GM18858 (cell line): ENCODE results near the gene INF2.
"Not testable (repeated sequence)": the region's sequence is repeated elsewhere in the genome, so short reads cannot be mapped to it uniquely, and the experiment has no call there.

ENCODE experiments used
- ATAC-seq: cut with Tn5 transposase; IDR thresholded peaks from one replicate; pipeline ENCODE4 v1.9.1; 2021; ENCODE audit not compliant: unreplicated experiment

Gene INF2

GRCh38 chr14:104749111-104749649 is 59.8 kb downstream of the INF2 start:
- no peak for ATAC-seq

- ATAC-seq = no peak
Observed at GRCh38 chr14:104750056-104750752, 60.8 kb downstream of the INF2 start.

GRCh38 chr14:104750753-104751057 is 61.3 kb downstream of the INF2 start:
- ATAC-seq = not testable (repeated sequence)

GRCh38 chr14:104751539-104752422 is 62.4 kb downstream of the INF2 start:
- ATAC-seq = no peak

- peak; percentile 54 for ATAC-seq
Observed at GRCh38 chr14:104752423-104752734, 63.0 kb downstream of the INF2 start.

- peak; percentile 88 for ATAC-seq
Observed at GRCh38 chr14:104752735-104753527, 63.5 kb downstream of the INF2 start, which contains the start of gene SIVA1. Gene SIVA1, plus strand, starts transcription at chr14:104753147. Its CDS starts 55 bp downstream, at chr14:104753202.

GRCh38 chr14:104753528-104754212 is 64.3 kb downstream of the INF2 start:
- no peak for ATAC-seq

GRCh38 chr14:104754213-104754851 is 64.9 kb downstream of the INF2 start:
- no peak for ATAC-seq

- ATAC-seq = no peak
Observed at GRCh38 chr14:104755621-104756020, 66.2 kb downstream of the INF2 start.

- ATAC-seq = no peak
Observed at GRCh38 chr14:104756477-104757237, 67.2 kb downstream of the INF2 start.

GRCh38 chr14:104757238-104757585 is 67.8 kb downstream of the INF2 start:
- no peak for ATAC-seq

- ATAC-seq = no peak
Observed at GRCh38 chr14:104757681-104758392, 68.4 kb downstream of the INF2 start.

GRCh38 chr14:104758981-104759969 is 69.9 kb downstream of the INF2 start:
- ATAC-seq = no peak

GRCh38 chr14:104765517-104765916 is 76.1 kb downstream of the INF2 start:
- ATAC-seq = no peak

- no peak for ATAC-seq
Observed at GRCh38 chr14:104766256-104766862, 76.9 kb downstream of the INF2 start.

GRCh38 chr14:104766863-104767633 is 77.6 kb downstream of the INF2 start:
- no peak for ATAC-seq

GRCh38 chr14:104767634-104767918 is 78.2 kb downstream of the INF2 start:
- no peak for ATAC-seq
